ENCODE results near the gene PPP2R2D.

GRCh38 chr10:131859341-131860020 lies 41.3 kb upstream of the PPP2R2D start:
- TF ChIP-seq CTCF (IDR thresholded peaks at IDR 0.05) (no peak), POLR2A (IDR thresholded peaks at IDR 0.05) (no peak), POLR2AphosphoS5 (IDR thresholded peaks at IDR 0.05) (no peak)
